HG02981 (cell line): ENCODE results near the gene OSBPL1A.

Experiments
- ATAC-seq: cut with Tn5 transposase; IDR thresholded peaks from one replicate; pipeline ENCODE4 v1.9.1; 2021; ENCODE audit warnings: mild to moderate bottlenecking, moderate library complexity; ENCODE audit not compliant: unreplicated experiment

Gene OSBPL1A

GRCh38 chr18:24344509-24344908 is 53.1 kb downstream of the OSBPL1A start:
- no peak for ATAC-seq

- ATAC-seq, result no peak
Measured at GRCh38 chr18:24342347-24342746, 55.3 kb downstream of the OSBPL1A start.

- no peak for ATAC-seq
Measured at GRCh38 chr18:24341361-24341760, 56.3 kb downstream of the OSBPL1A start.

- ATAC-seq, result no peak
Measured at GRCh38 chr18:24333084-24333483, 64.5 kb downstream of the OSBPL1A start.

GRCh38 chr18:24326211-24326610 is 71.4 kb downstream of the OSBPL1A start:
- ATAC-seq, result no peak

- no peak for ATAC-seq
Measured at GRCh38 chr18:24322584-24323136, 75.0 kb downstream of the OSBPL1A start.

- no peak for ATAC-seq
Measured at GRCh38 chr18:24321071-24321470, 76.6 kb downstream of the OSBPL1A start.

GRCh38 chr18:24319757-24320156 is 77.9 kb downstream of the OSBPL1A start:
- no peak for ATAC-seq

GRCh38 chr18:24317370-24317769 is 80.3 kb downstream of the OSBPL1A start:
- no peak for ATAC-seq

- no peak for ATAC-seq
Measured at GRCh38 chr18:24315170-24315569, 82.5 kb downstream of the OSBPL1A start.

GRCh38 chr18:24306201-24306600 is 91.4 kb downstream of the OSBPL1A start:
- ATAC-seq, result no peak

- no peak for ATAC-seq
Measured at GRCh38 chr18:24300703-24301102, 96.9 kb downstream of the OSBPL1A start.

- ATAC-seq, result no peak
Measured at GRCh38 chr18:24296276-24296675, 101.3 kb downstream of the OSBPL1A start.

- ATAC-seq, result no peak
Measured at GRCh38 chr18:24293254-24293653, 104.4 kb downstream of the OSBPL1A start.

GRCh38 chr18:24278591-24278990 is 119.0 kb downstream of the OSBPL1A start:
- ATAC-seq, result no peak

- ATAC-seq, result no peak
Measured at GRCh38 chr18:24277516-24278195, 120.0 kb downstream of the OSBPL1A start.

GRCh38 chr18:24276994-24277393 is 120.6 kb downstream of the OSBPL1A start:
- ATAC-seq, result no peak

- ATAC-seq, result no peak
Measured at GRCh38 chr18:24274837-24275236, 122.8 kb downstream of the OSBPL1A start.

GRCh38 chr18:24273596-24273995 is 124.0 kb downstream of the OSBPL1A start:
- ATAC-seq, result no peak

GRCh38 chr18:24272229-24272525 is 125.4 kb downstream of the OSBPL1A start:
- ATAC-seq, result no peak

GRCh38 chr18:24271381-24272228 is 126.0 kb downstream of the OSBPL1A start:
- ATAC-seq, result no peak

- no peak for ATAC-seq
Measured at GRCh38 chr18:24270937-24271380, 126.7 kb downstream of the OSBPL1A start.
